H1 (cell line): ENCODE data around the gene GLB1L2. TPM values are rescaled to one million over a fixed set of nuclear protein-coding genes. Genes with fewer than 3 reads are reported as not detected.

ENCODE experiments used
- CTCF ChIA-PET: fragments of 300-600 bp; sonication (Branson Sonifier 250); formaldehyde crosslinking; loops from one replicate; lab custom pipeline; 2021; ENCODE audit not compliant: partially characterized antibody; lab: Charles Lee
- POLR2A ChIA-PET: fragments of 300-600 bp; sonication (Branson Sonifier 250); formaldehyde crosslinking; loops from one replicate; lab custom pipeline; 2021; ENCODE audit warnings: inconsistent platforms; ENCODE audit not compliant: partially characterized antibody; lab: Charles Lee
- DNase-seq, 2 experiments: peaks; one replicate each; pipeline versions ENCODE4 v3.0.0 to v3.0.0-alpha.2; 2010 to 2022; ENCODE audit warnings: low spot score in 2 of 2, low read depth in 1 of 2, mixed read lengths in 1 of 2
- FAIRE-seq: peaks from 2 replicates; lab custom pipeline; 2011; peaks lifted over from hg19 to GRCh38; lab: Jason Lieb, UNC
- H2AFZ ChIP-seq: 2 replicates; pipeline ENCODE4 v1.8.1; 2012; ENCODE audit warnings: low read length, inconsistent platforms
- H2AK5ac ChIP-seq: 2 replicates; pipeline ENCODE4 v1.6.1; 2013; ENCODE audit warnings: low read depth, low read length
- H2BK120ac ChIP-seq: replicated peaks from 2 replicates; pipeline ENCODE3; 2013; ENCODE audit warnings: low read depth, low read length, inconsistent platforms
- H2BK12ac ChIP-seq: 2 replicates; pipeline ENCODE4 v1.6.1; 2013; ENCODE audit warnings: low read depth, low read length
- H2BK15ac ChIP-seq: 2 replicates; pipeline ENCODE4 v1.6.1; 2013; ENCODE audit warnings: low read length
- H2BK20ac ChIP-seq: 2 replicates; pipeline ENCODE4 v1.6.1; 2013; ENCODE audit warnings: low read length
- H2BK5ac ChIP-seq: 2 replicates; pipeline ENCODE4 v1.6.1; 2013; ENCODE audit warnings: low read depth, low read length
- H3K14ac ChIP-seq: 2 replicates; pipeline ENCODE4 v1.6.1; 2013; ENCODE audit warnings: inconsistent platforms; ENCODE audit not compliant: insufficient read length
- H3K18ac ChIP-seq: 2 replicates; pipeline ENCODE4 v1.6.1; 2013; ENCODE audit warnings: low read length; ENCODE audit errors: extremely low read depth
- H3K23ac ChIP-seq: 2 replicates; pipeline ENCODE4 v1.6.1; 2013; ENCODE audit warnings: inconsistent platforms; ENCODE audit not compliant: insufficient read length
- H3K23me2 ChIP-seq: 2 replicates; pipeline ENCODE4 v1.6.1; 2013; ENCODE audit warnings: low read depth, low read length
- H3K27ac ChIP-seq: 2 replicates; pipeline ENCODE4 v1.6.1; 2011; ENCODE audit warnings: low read depth, low read length, inconsistent platforms
- H3K27me3 ChIP-seq, 4 experiments: replicated peaks in 1 of 4; 1 replicate in 1 of 4; 2 replicates in 3 of 4; pipeline versions ENCODE4 v1.6.1 to v1.8.1; 2011 to 2013; ENCODE audit warnings: low read length in 3 of 4, mild to moderate bottlenecking in 3 of 4, inconsistent platforms in 2 of 4, mixed read lengths in 2 of 4, moderate library complexity in 1 of 4; ENCODE audit not compliant: control insufficient read depth in 3 of 4, insufficient read depth in 3 of 4; ENCODE audit errors: extremely low read depth in 1 of 4
- H3K36me3 ChIP-seq, 4 experiments: 2 replicates each; pipeline versions ENCODE4 v1.6.1 to v1.8.1; 2011 to 2013; ENCODE audit warnings: mild to moderate bottlenecking in 4 of 4, low read length in 3 of 4, moderate library complexity in 2 of 4, control low read depth in 1 of 4, inconsistent platforms in 1 of 4; ENCODE audit not compliant: insufficient read depth in 4 of 4, control insufficient read depth in 2 of 4
- H3K4ac ChIP-seq: replicated peaks from 2 replicates; pipeline ENCODE3; 2013; ENCODE audit warnings: low read length, low read depth, mixed read lengths, inconsistent platforms; ENCODE audit not compliant: insufficient read length
- H3K4me1 ChIP-seq, 4 experiments: replicated peaks in 1 of 4; 1 replicate in 1 of 4; 2 replicates in 3 of 4; pipeline versions ENCODE4 v1.6.1 to v1.8.1; 2011 to 2013; ENCODE audit warnings: low read length in 3 of 4, inconsistent platforms in 2 of 4, mixed read lengths in 1 of 4; ENCODE audit not compliant: insufficient read depth in 4 of 4, control insufficient read depth in 3 of 4
- H3K4me2 ChIP-seq, 2 experiments: 2 replicates each; pipeline versions ENCODE4 v1.6.1 to v1.8.1; 2011 to 2013; ENCODE audit warnings: low read depth in 2 of 2, low read length in 2 of 2, control low read depth in 1 of 2, inconsistent platforms in 1 of 2, mild to moderate bottlenecking in 1 of 2; ENCODE audit not compliant: insufficient read depth in 1 of 2
- H3K4me3 ChIP-seq, 4 experiments: fragments of 200-600, 300-600 bp in 1 of 4; sonication (generic), shearing (Covaris generic), sonication (Bioruptor Twin) in 1 of 4; 2 replicates each; pipeline versions ENCODE4 v1.5.1 to v1.8.1; 2011 to 2016; ENCODE audit warnings: low read length in 4 of 4, low read depth in 3 of 4, control low read depth in 2 of 4, inconsistent platforms in 2 of 4, mild to moderate bottlenecking in 2 of 4, mixed read lengths in 1 of 4, moderate library complexity in 1 of 4; ENCODE audit not compliant: insufficient read depth in 2 of 4; ENCODE audit errors: extremely low read depth in 1 of 4
- H3K56ac ChIP-seq: replicated peaks from 2 replicates; pipeline ENCODE3; 2013; ENCODE audit warnings: low read depth, mild to moderate bottlenecking, mixed read lengths, low read length, inconsistent platforms; ENCODE audit not compliant: insufficient read length
- H3K79me1 ChIP-seq: 2 replicates; pipeline ENCODE4 v1.6.1; 2013; ENCODE audit warnings: low read depth, low read length, control low read depth
- H3K79me2 ChIP-seq, 2 experiments: 2 replicates each; pipeline versions ENCODE4 v1.6.1 to v1.8.1; 2012 to 2013; ENCODE audit warnings: low read length in 2 of 2, mild to moderate bottlenecking in 2 of 2, inconsistent platforms in 1 of 2; ENCODE audit not compliant: insufficient read depth in 2 of 2, control insufficient read depth in 1 of 2
- H3K9ac ChIP-seq, 4 experiments: replicated peaks in 1 of 4; 1 replicate in 1 of 4; 2 replicates in 3 of 4; pipeline versions ENCODE4 v1.6.1 to v1.8.1; 2011 to 2013; ENCODE audit warnings: low read depth in 3 of 4, low read length in 3 of 4, control low read depth in 2 of 4, mild to moderate bottlenecking in 2 of 4, moderate library complexity in 2 of 4, inconsistent platforms in 1 of 4; ENCODE audit errors: extremely low read depth in 1 of 4
- H3K9me3 ChIP-seq, 2 experiments: 2 replicates each; pipeline versions ENCODE4 v1.6.1 to v1.8.1; 2012 to 2013; ENCODE audit warnings: mild to moderate bottlenecking in 2 of 2, moderate library complexity in 2 of 2, control low read depth in 1 of 2, inconsistent platforms in 1 of 2, low read depth in 1 of 2, low read length in 1 of 2, mixed read lengths in 1 of 2; ENCODE audit not compliant: insufficient read depth in 2 of 2
- H4K20me1 ChIP-seq, 2 experiments: replicated peaks in 1 of 2; 2 replicates each; pipeline versions ENCODE3 to v1.8.1; 2011 to 2013; ENCODE audit warnings: inconsistent platforms in 2 of 2, low read length in 2 of 2, mild to moderate bottlenecking in 1 of 2; ENCODE audit not compliant: insufficient read depth in 2 of 2, control insufficient read depth in 1 of 2
- H4K5ac ChIP-seq: 2 replicates; pipeline ENCODE4 v1.6.1; 2013; ENCODE audit warnings: low read length, low read depth, mixed read lengths, inconsistent platforms; ENCODE audit not compliant: insufficient read length
- H4K8ac ChIP-seq: 2 replicates; pipeline ENCODE4 v1.8.0; 2013; ENCODE audit warnings: mild to moderate bottlenecking, moderate library complexity, low read length, inconsistent platforms; ENCODE audit not compliant: insufficient read depth; ENCODE audit errors: extremely low read depth
- H4K91ac ChIP-seq: replicated peaks from 2 replicates; pipeline ENCODE3; 2013; ENCODE audit warnings: low read length, mixed read lengths, inconsistent platforms; ENCODE audit not compliant: insufficient read length
- RAD21 ChIP-seq, 2 experiments: IDR thresholded peaks in 1 of 2; conservative IDR thresholded peaks in 1 of 2; 2 replicates each; pipeline ENCODE4 v1.6.1; 2011; ENCODE audit warnings: low read depth in 2 of 2, low read length in 2 of 2, improper control_type of control experiment in 1 of 2, inconsistent platforms in 1 of 2, mild to moderate bottlenecking in 1 of 2, moderate library complexity in 1 of 2
- RNF2 ChIP-seq: fragments of 200-900, 300-1000 bp; sonication (generic); IDR thresholded peaks from 2 replicates; pipeline ENCODE4 v1.7.1; 2016; ENCODE audit warnings: borderline replicate concordance, low read depth, mild to moderate bottlenecking, antibody characterized with exemption, low read length; ENCODE audit not compliant: poor library complexity, severe bottlenecking; ENCODE audit errors: missing control alignments
- WGBS, 2 experiments: shearing (Covaris generic) in 1 of 2; methylation state at CpG; one replicate each; pipeline versions ENCODE4 v1.1.6 to v1.1.7; 2013 to 2015; ENCODE audit warnings: low lambda C conversion rate in 2 of 2, mixed read lengths in 2 of 2, inconsistent platforms in 1 of 2, low coverage in 1 of 2, missing lambda C conversion rate in 1 of 2; ENCODE audit not compliant: insufficient replicate concordance in 2 of 2, insufficient coverage in 1 of 2, insufficient read length in 1 of 2; ENCODE audit errors: extremely low coverage in 1 of 2, missing lambda C conversion rate in 1 of 2; 5-methylcytosine and 5-hydroxymethylcytosine counted together
- polyA plus RNA-seq, 7 experiments: library from polyadenylated mRNA; depleted of rRNA in 3 of 7; stranded (reverse) in 5 of 7; unstranded in 2 of 7; fragments of >200 nt in 5 of 7; fragments of 200-250 nt in 2 of 7; gene quantifications; 1 replicate in 5 of 7; 2 replicates in 1 of 7; 4 replicates in 1 of 7; pipeline versions ENCODE4 v1.2.1 to v1.2.3, GENCODE V29; 2011 to 2013; ENCODE audit warnings: missing spikeins in 2 of 7, mixed read lengths in 2 of 7
- total RNA-seq: library from RNA; stranded (reverse); fragmentation: NEBNext Ultra II Directional; extraction: Animal tissue kit (Norgen Biotek cat#: 25700); gene quantifications from 2 replicates; pipeline ENCODE4 v1.2.1, GENCODE V29; 2021

GLB1L2 gene
- total and polyA plus RNA-seq, 2 of the 8 experiments (the other 6 are each of a cell fraction or from before 2014, with no cell fraction given): 4.4 to 7.9 TPM

DNA sequence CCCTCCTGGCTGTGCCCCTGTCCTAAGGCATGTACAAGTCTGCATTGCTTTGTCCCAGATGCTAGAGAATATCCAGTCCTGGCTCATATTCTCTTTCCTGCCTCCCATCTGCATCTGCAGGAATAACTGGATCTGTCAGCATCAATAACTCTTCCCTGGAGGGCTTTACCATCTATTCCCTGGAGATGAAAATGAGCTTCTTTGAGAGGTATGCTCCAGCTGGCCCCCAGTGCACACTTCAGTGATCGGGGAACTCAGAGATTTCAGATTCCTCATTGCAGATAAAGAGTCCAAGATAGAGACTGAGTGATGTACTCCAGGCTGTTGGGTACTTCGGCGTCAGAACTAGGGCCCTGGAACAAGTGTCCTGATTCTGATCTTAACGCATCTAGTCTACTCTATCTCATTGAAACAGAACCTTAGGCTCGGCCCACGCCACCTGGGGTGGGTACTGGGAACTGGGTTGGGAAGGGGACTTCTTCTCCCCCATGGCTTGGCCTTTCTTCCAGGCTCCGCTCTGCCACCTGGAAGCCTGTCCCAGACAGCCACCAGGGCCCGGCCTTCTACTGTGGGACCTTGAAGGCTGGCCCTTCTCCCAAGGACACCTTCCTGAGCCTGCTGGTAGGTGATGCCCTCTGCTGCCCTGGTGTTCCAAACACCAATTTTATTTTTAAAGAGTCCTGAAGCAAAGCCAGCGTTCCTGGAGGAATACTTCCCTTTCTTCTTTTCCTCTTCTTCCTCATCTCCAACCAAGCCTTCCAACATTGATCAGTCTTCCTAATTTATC is 17.8 kb upstream of the GLB1L2 start:
- no peaks in the 10 kb centered on the region; a peak in 1 of 7 replicates for H3K4me1 ChIP-seq
- no peak overlapping the region for H3K4ac ChIP-seq
- no peak overlapping the region for H2BK15ac ChIP-seq
- H3K4me2 ChIP-seq: no peak overlapping the region
- H2AK5ac ChIP-seq: no peak overlapping the region
- no peak overlapping the region for H3K18ac ChIP-seq
- DNase-seq (no peak), FAIRE-seq (no peak)
- H3K27ac ChIP-seq: no peak overlapping the region
- H4K8ac ChIP-seq: no peak overlapping the region
- H3K23me2 ChIP-seq: no peaks in the 10 kb centered on the region
- TF ChIP-seq RAD21 (IDR thresholded peaks at IDR 0.05 in 1 of 2, conservative IDR thresholded peaks at IDR 0.05 in 1 of 2; ENCODE audit: low read depth in 2 of 2, low read length in 2 of 2) (peak in 1 of 2 experiments; percentile 30; a peak in 2 of 4 replicates), RNF2 (no peak)
- H2BK120ac ChIP-seq: no peak overlapping the region
- no peaks in the 10 kb centered on the region; a peak in 1 of 4 replicates for H3K9me3 ChIP-seq
- H3K79me2 ChIP-seq: no peaks in the 10 kb centered on the region
- 90% methylated on average over 9 of the region's 9 CpGs; no CpG with 5 or more reads in 1 of the 2 experiments for WGBS, 2 experiments
- no peak overlapping the region for H2BK20ac ChIP-seq
- H4K91ac ChIP-seq: no peak overlapping the region
- no peaks in the 10 kb centered on the region for H4K20me1 ChIP-seq
- H3K36me3 ChIP-seq: peaks cover 2 to 13% (median 5%) of the 10 kb centered on the region in 4 experiments; a peak in 7 of 8 replicates
- H3K4me3 ChIP-seq: no peak overlapping the region
- no peak overlapping the region for H2AFZ ChIP-seq
- no peak overlapping the region for H4K5ac ChIP-seq
- no peak overlapping the region for H3K9ac ChIP-seq
- no peak overlapping the region for H2BK12ac ChIP-seq
- H3K56ac ChIP-seq: no peak overlapping the region
- H3K79me1 ChIP-seq: no peaks in the 10 kb centered on the region
- no peaks in the 10 kb centered on the region for H3K27me3 ChIP-seq
- H3K14ac ChIP-seq: no peak overlapping the region
- no peak overlapping the region for H2BK5ac ChIP-seq
- ChIA-PET CTCF (interaction anchor here (1.0 kb wide), 1 partner anchor 53 kb away, joined by 4 read pairs; no protein-coding TSS in a partner anchor), POLR2A (no interaction called here)
- H3K23ac ChIP-seq: no peak overlapping the region
